Breast epithelium (tissue), 4 donors: ENCODE measurements around the gene EFNA5. TPM values are rescaled to one million over a fixed set of nuclear protein-coding genes. Genes with fewer than 3 reads are reported as not detected.

Experiments
- DNase-seq, 2 donors: peaks; one replicate each; pipeline ENCODE4 v3.0.0-alpha.2; 2019; ENCODE audit warnings: low spot score in 2 of 2
- H3K27ac ChIP-seq, 2 donors: fragments of 200-600 bp; sonication (generic) in 1 of 2; one replicate each; pipeline ENCODE4 v1.5.1; 2016 to 2019; ENCODE audit warnings: mild to moderate bottlenecking in 1 of 2
- H3K27me3 ChIP-seq, 2 donors: fragments of 200-600 bp; sonication (generic) in 1 of 2; one replicate each; pipeline versions ENCODE4 v1.5.1 to v1.6.0; 2017 to 2019; ENCODE audit warnings: control low read depth in 1 of 2, mild to moderate bottlenecking in 1 of 2
- H3K36me3 ChIP-seq: fragments of 200-600 bp; one replicate; pipeline ENCODE4 v1.5.1; 2019
- H3K4me1 ChIP-seq, 2 donors: fragments of 200-600 bp; sonication (generic); one replicate each; pipeline ENCODE4 v1.5.1; 2016 to 2019; ENCODE audit warnings: control low read depth in 1 of 2
- H3K4me3 ChIP-seq, 3 donors: fragments of 200-600 bp; sonication (generic); 1 replicate in 2 of 3; 2 replicates in 1 of 3; pipeline ENCODE4 v1.5.1; 2016 to 2019; ENCODE audit warnings: mild to moderate bottlenecking in 3 of 3, moderate library complexity in 2 of 3
- H3K9me3 ChIP-seq, 2 donors: fragments of 200-600 bp; sonication (generic) in 1 of 2; one replicate each; pipeline ENCODE4 v1.5.1; 2016 to 2019; ENCODE audit warnings: control low read depth in 1 of 2
- POLR2A ChIP-seq: fragments of 450-650 bp; IDR thresholded peaks from one replicate; pipeline ENCODE4 v1.6.1; 2016; ENCODE audit warnings: antibody characterized with exemption, mild to moderate bottlenecking, moderate library complexity
- POLR2AphosphoS5 ChIP-seq, 3 donors: sonication (generic); formaldehyde crosslinking; IDR thresholded peaks; one replicate each; pipeline ENCODE4 v1.6.1; 2017; ENCODE audit warnings: antibody characterized with exemption in 3 of 3
- intact Hi-C: fragments of 100-400 bp; cut with DNase I; formaldehyde crosslinking; loops from one replicate; pipeline ENCODE4 v1.15.1; 2023; ENCODE audit warnings: low total_unique reads
- total RNA-seq, 3 donors: library from RNA; depleted of rRNA; stranded (reverse); fragments of >200 nt; gene quantifications; one replicate each; pipeline ENCODE4 v1.1.0, GENCODE V29; 2016
- TF ChIP-seq, protein P1 (sequence below), 3 donors: fragments of 450-650 bp; IDR thresholded peaks; one replicate each; pipeline ENCODE4 v1.5.1; 2016 to 2017; ENCODE audit warnings: antibody characterized with exemption in 3 of 3, mild to moderate bottlenecking in 3 of 3, moderate library complexity in 3 of 3

EFNA5 gene
- total RNA-seq, 3 donors from 2014 or later = 12.1 to 34.2 (median 12.3) TPM

GRCh38 chr5:107705402-107706014 is 34.8 kb upstream of the EFNA5 start:
- no peaks in the 10 kb centered on the region for H3K27me3 ChIP-seq
- intact Hi-C loops = loop anchor here (5.0 kb wide), 1 partner anchor 1228 kb away; no protein-coding TSS in a partner anchor
- H3K4me3 ChIP-seq = peak overlapping the region in 2 of 3 donors; percentile 9 to 11
- DNase-seq = no peak
- no peaks in the 10 kb centered on the region for H3K4me1 ChIP-seq
- no peaks in the 10 kb centered on the region for H3K9me3 ChIP-seq
- no peaks in the 10 kb centered on the region for H3K36me3 ChIP-seq
- H3K27ac ChIP-seq = no peak overlapping the region
- no peak for TF ChIP-seq POLR2A
- TF ChIP-seq POLR2AphosphoS5 (IDR thresholded peaks at IDR 0.05) = no peak
- TF ChIP-seq, protein P1, sequence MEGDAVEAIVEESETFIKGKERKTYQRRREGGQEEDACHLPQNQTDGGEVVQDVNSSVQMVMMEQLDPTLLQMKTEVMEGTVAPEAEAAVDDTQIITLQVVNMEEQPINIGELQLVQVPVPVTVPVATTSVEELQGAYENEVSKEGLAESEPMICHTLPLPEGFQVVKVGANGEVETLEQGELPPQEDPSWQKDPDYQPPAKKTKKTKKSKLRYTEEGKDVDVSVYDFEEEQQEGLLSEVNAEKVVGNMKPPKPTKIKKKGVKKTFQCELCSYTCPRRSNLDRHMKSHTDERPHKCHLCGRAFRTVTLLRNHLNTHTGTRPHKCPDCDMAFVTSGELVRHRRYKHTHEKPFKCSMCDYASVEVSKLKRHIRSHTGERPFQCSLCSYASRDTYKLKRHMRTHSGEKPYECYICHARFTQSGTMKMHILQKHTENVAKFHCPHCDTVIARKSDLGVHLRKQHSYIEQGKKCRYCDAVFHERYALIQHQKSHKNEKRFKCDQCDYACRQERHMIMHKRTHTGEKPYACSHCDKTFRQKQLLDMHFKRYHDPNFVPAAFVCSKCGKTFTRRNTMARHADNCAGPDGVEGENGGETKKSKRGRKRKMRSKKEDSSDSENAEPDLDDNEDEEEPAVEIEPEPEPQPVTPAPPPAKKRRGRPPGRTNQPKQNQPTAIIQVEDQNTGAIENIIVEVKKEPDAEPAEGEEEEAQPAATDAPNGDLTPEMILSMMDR (IDR thresholded peaks at IDR 0.05) = no peak

DNA sequence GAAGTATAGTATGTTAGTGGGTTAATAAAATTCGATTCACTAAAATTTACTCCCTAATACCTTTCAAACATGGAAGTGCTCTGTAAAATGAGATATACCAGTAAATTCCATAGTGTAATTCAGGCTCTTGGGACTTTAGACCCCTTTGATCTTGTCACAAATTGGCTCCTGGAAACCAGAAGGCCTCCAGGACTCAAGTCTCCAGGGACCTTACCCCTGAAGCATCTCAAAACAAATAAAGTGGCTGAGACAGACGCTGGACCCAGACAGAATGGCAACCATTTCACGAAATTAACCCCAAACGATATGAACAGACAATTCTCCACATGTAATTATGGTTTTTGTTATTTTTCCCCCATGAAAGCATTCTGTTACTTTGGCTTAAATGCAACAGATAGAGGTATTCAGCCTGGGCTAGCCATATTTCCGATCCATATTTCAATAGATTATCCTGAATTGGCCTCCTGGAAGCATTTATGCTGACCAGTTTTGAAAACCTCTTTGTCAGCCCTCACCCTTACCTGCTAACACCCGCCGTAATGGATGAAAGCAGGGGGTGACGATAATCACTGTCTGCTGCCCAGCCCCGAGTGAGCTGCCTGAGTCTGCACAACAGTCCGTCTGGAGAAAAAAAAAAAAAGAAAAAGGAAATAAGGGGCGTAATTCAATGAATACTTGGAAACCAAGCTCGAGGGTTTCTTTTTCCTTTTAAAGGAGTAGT is 34.1 kb upstream of the EFNA5 start:
- intact Hi-C loops = loop anchor here (5.0 kb wide), 1 partner anchor 1228 kb away; no protein-coding TSS in a partner anchor
- Histone ChIP-seq H3K4me3 (peak overlapping the region in 2 of 3 donors; percentile 9 to 11), H3K4me1 (no peaks in the 10 kb centered on the region), H3K36me3 (no peaks in the 10 kb centered on the region), H3K9me3 (no peaks in the 10 kb centered on the region), H3K27ac (no peak overlapping the region), H3K27me3 (no peaks in the 10 kb centered on the region)
- TF ChIP-seq POLR2A (no peak), POLR2AphosphoS5 (IDR thresholded peaks at IDR 0.05) (no peak)
- DNase-seq = no peak

GRCh38 chr5:107700481-107700880 is 29.7 kb upstream of the EFNA5 start:
- H3K4me1 ChIP-seq = no peaks in the 10 kb centered on the region
- H3K27ac ChIP-seq = no peak overlapping the region
- DNase-seq = no peak
- TF ChIP-seq, protein P1 (IDR thresholded peaks at IDR 0.05) = no peak
- no peak for TF ChIP-seq POLR2AphosphoS5 (IDR thresholded peaks at IDR 0.05)
- TF ChIP-seq POLR2A = no peak
- no peaks in the 10 kb centered on the region for H3K9me3 ChIP-seq
- no peak overlapping the region for H3K4me3 ChIP-seq
- intact Hi-C loops = no loop called here
- no peaks in the 10 kb centered on the region for H3K27me3 ChIP-seq
- H3K36me3 ChIP-seq = no peaks in the 10 kb centered on the region

DNA sequence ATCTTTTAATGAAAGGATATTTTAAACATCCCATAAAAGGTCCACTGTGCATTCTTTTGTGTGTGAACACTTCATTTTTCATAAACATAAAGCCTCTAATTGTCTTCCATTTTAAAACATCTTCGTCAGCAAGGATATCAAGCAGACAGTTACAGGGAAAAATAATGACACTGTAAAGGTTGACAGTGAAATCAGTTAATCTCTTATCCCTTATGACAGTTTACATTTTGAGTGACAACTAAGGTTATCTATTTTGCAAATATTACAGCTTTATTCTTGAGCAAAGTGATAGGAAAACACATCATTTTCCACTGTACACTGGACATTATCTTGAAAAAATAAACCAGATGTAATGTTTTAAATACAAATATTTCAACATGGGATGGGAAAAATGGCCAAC is 28.7 kb upstream of the EFNA5 start:
- DNase-seq = no peak
- no peak overlapping the region for H3K4me3 ChIP-seq
- H3K9me3 ChIP-seq = no peaks in the 10 kb centered on the region
- H3K27ac ChIP-seq = no peak overlapping the region
- no peaks in the 10 kb centered on the region for H3K36me3 ChIP-seq
- TF ChIP-seq POLR2AphosphoS5 (IDR thresholded peaks at IDR 0.05) = no peak
- intact Hi-C loops = no loop called here
- no peaks in the 10 kb centered on the region for H3K4me1 ChIP-seq
- no peaks in the 10 kb centered on the region for H3K27me3 ChIP-seq

DNA sequence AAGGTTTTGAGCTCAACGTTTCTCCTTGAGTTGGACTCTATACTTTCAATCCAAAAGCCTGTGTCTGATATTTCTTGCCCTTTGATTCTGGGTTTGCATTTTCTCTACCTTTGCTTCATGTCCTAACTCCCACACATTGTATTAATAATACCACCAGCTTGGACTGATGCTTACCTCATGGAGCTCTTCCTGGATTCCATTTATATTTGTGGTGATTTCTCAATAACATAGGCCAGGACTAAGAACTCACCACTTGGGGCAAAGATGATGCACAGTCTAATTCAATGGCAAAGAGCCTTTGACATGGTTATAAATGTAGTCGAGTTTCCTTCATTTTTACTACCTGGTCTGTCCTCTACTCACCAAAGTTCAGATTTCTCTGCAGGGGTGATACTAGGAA is 27.5 kb upstream of the EFNA5 start:
- intact Hi-C loops = no loop called here
- TF ChIP-seq POLR2AphosphoS5 (IDR thresholded peaks at IDR 0.05) = no peak
- TF ChIP-seq, protein P1 (IDR thresholded peaks at IDR 0.05) = no peak
- no peak for TF ChIP-seq POLR2A
- DNase-seq = no peak
- H3K4me1 ChIP-seq = no peaks in the 10 kb centered on the region
- H3K27ac ChIP-seq = no peak overlapping the region
- H3K4me3 ChIP-seq = no peak overlapping the region
- H3K9me3 ChIP-seq = peaks cover 0 to 2% of the 10 kb centered on the region in 2 donors
- no peaks in the 10 kb centered on the region for H3K27me3 ChIP-seq
- no peaks in the 10 kb centered on the region for H3K36me3 ChIP-seq

GRCh38 chr5:107696498-107696897 is 25.8 kb upstream of the EFNA5 start:
- DNase-seq = no peak
- Histone ChIP-seq H3K27ac (no peak overlapping the region), H3K4me1 (no peaks in the 10 kb centered on the region), H3K4me3 (no peak overlapping the region), H3K27me3 (no peaks in the 10 kb centered on the region), H3K36me3 (no peaks in the 10 kb centered on the region), H3K9me3 (peaks cover 0 to 14% of the 10 kb centered on the region in 2 donors)
- intact Hi-C loops = no loop called here
- TF ChIP-seq, protein P1 (IDR thresholded peaks at IDR 0.05) = no peak
- TF ChIP-seq POLR2A (no peak), POLR2AphosphoS5 (IDR thresholded peaks at IDR 0.05) (no peak)
